Hepatocyte (in vitro differentiated cells): ENCODE data around the gene DENND4A. TPM values are rescaled to one million over a fixed set of nuclear protein-coding genes. Genes with fewer than 3 reads are reported as not detected.

Source experiments
- DNase-seq: peaks from one replicate; pipeline ENCODE4 v3.0.0-alpha.2; 2016; ENCODE audit warnings: low spot score
- H2AFZ ChIP-seq: fragments of 200-600 bp; sonication (generic); 2 replicates; pipeline ENCODE4 v1.6.0; 2016; ENCODE audit warnings: antibody characterized with exemption, mild to moderate bottlenecking
- H3K27ac ChIP-seq: fragments of 200-600 bp; sonication (generic); 2 replicates; pipeline ENCODE4 v1.5.1; 2016; ENCODE audit warnings: mild to moderate bottlenecking
- H3K27me3 ChIP-seq: fragments of 200-600 bp; sonication (generic); 2 replicates; pipeline ENCODE4 v1.6.1; 2016
- H3K36me3 ChIP-seq: fragments of 200-600 bp; sonication (generic); replicated peaks from 2 replicates; pipeline ENCODE4 v1.5.1; 2016; ENCODE audit warnings: low read depth; ENCODE audit not compliant: insufficient read depth
- H3K4me1 ChIP-seq: fragments of 200-600 bp; sonication (generic); 2 replicates; pipeline ENCODE4 v1.5.1; 2016; ENCODE audit warnings: mild to moderate bottlenecking, moderate library complexity; ENCODE audit not compliant: insufficient read depth
- H3K4me2 ChIP-seq: fragments of 200-600 bp; sonication (generic); 2 replicates; pipeline ENCODE4 v1.6.0; 2016
- H3K4me3 ChIP-seq: fragments of 200-600 bp; sonication (generic); 2 replicates; pipeline ENCODE4 v1.5.1; 2016; ENCODE audit warnings: mild to moderate bottlenecking
- H3K79me2 ChIP-seq: fragments of 200-600 bp; sonication (generic); 2 replicates; pipeline ENCODE4 v1.6.0; 2017; ENCODE audit warnings: mild to moderate bottlenecking
- H3K9me2 ChIP-seq: fragments of 200-600 bp; sonication (generic); replicated peaks from 2 replicates; pipeline ENCODE4 v1.6.0; 2017; ENCODE audit warnings: mild to moderate bottlenecking; ENCODE audit not compliant: insufficient read depth
- H3K9me3 ChIP-seq: fragments of 200-600 bp; sonication (generic); 2 replicates; pipeline ENCODE4 v1.5.1; 2016; ENCODE audit warnings: low read depth, mild to moderate bottlenecking
- H4K20me1 ChIP-seq: fragments of 200-600 bp; sonication (generic); 2 replicates; pipeline ENCODE4 v1.6.0; 2016; ENCODE audit warnings: mild to moderate bottlenecking; ENCODE audit not compliant: insufficient read depth, poor library complexity, severe bottlenecking
- CTCF ChIP-seq: fragments of 200-600 bp; sonication (generic); IDR thresholded peaks from 2 replicates; pipeline ENCODE4 v1.5.1; 2016; ENCODE audit warnings: antibody characterized with exemption, mild to moderate bottlenecking; ENCODE audit not compliant: poor library complexity
- EZH2 ChIP-seq: fragments of 200-600 bp; sonication (generic); IDR thresholded peaks from 2 replicates; pipeline ENCODE4 v1.6.1; 2016; ENCODE audit warnings: antibody characterized with exemption, mild to moderate bottlenecking, borderline replicate concordance
- EZH2phosphoT487 ChIP-seq: fragments of 200-600 bp; sonication (generic); IDR thresholded peaks from one replicate; pipeline ENCODE4 v1.6.1; 2018; ENCODE audit warnings: antibody characterized with exemption, mild to moderate bottlenecking, low read depth, moderate library complexity; ENCODE audit not compliant: unreplicated experiment, severe bottlenecking
- WGBS: methylation state at CpG from one replicate; pipeline ENCODE4 v1.1.6; 2016; ENCODE audit warnings: low lambda C conversion rate; ENCODE audit errors: missing lambda C conversion rate; 5-methylcytosine and 5-hydroxymethylcytosine counted together
- polyA plus RNA-seq: library from polyadenylated mRNA; unstranded; fragments of >200 nt; fragmentation: Nextera tagmentation; extraction: Ambion mirVana; gene quantifications from 2 replicates; pipeline ENCODE4 v1.2.1, GENCODE V29; 2016
- total RNA-seq: library from RNA; depleted of rRNA; stranded (reverse); fragments of >200 nt; gene quantifications from 2 replicates; pipeline ENCODE4 v1.2.3, GENCODE V29; 2014

DENND4A gene
- total and polyA plus RNA-seq, 2 experiments from 2014 or later: 3.2 to 20.7 TPM

GRCh38 chr15:65653801-65654521 lies 138.1 kb downstream of the DENND4A start:
- H3K4me3 ChIP-seq: no peak overlapping the region
- H4K20me1 ChIP-seq: no peaks in the 10 kb centered on the region
- no peaks in the 10 kb centered on the region for H3K27me3 ChIP-seq
- no peak for DNase-seq
- no peak overlapping the region for H3K27ac ChIP-seq
- H3K9me2 ChIP-seq: no peaks in the 10 kb centered on the region
- H3K36me3 ChIP-seq: no peaks in the 10 kb centered on the region
- no peak overlapping the region for H3K4me2 ChIP-seq
- 83% methylated on average over 5 of the region's 5 CpGs for WGBS
- no peaks in the 10 kb centered on the region for H3K4me1 ChIP-seq
- H3K79me2 ChIP-seq: no peaks in the 10 kb centered on the region
- no peaks in the 10 kb centered on the region for H3K9me3 ChIP-seq
- no peak overlapping the region for H2AFZ ChIP-seq
- TF ChIP-seq EZH2: no peak
- no peak for TF ChIP-seq EZH2phosphoT487
- no peak for TF ChIP-seq CTCF

GRCh38 chr15:65653341-65653740 lies 138.8 kb downstream of the DENND4A start:
- no peaks in the 10 kb centered on the region for H3K9me3 ChIP-seq
- no peak overlapping the region for H2AFZ ChIP-seq
- H3K36me3 ChIP-seq: no peaks in the 10 kb centered on the region
- TF ChIP-seq EZH2phosphoT487: no peak
- no peak for TF ChIP-seq CTCF
- TF ChIP-seq EZH2: no peak
- no peak overlapping the region for H3K27ac ChIP-seq
- H3K4me3 ChIP-seq: no peak overlapping the region
- no peaks in the 10 kb centered on the region for H4K20me1 ChIP-seq
- no peak for DNase-seq
- H3K27me3 ChIP-seq: no peaks in the 10 kb centered on the region
- H3K79me2 ChIP-seq: no peaks in the 10 kb centered on the region
- H3K4me1 ChIP-seq: no peaks in the 10 kb centered on the region
- H3K4me2 ChIP-seq: no peak overlapping the region
- H3K9me2 ChIP-seq: no peaks in the 10 kb centered on the region

GRCh38 chr15:65651831-65652749 lies 140.0 kb downstream of the DENND4A start:
- TF ChIP-seq EZH2phosphoT487 (no peak), CTCF (no peak), EZH2 (no peak)
- Histone ChIP-seq H3K27ac (no peak overlapping the region), H3K9me2 (no peaks in the 10 kb centered on the region), H3K36me3 (no peaks in the 10 kb centered on the region), H3K9me3 (no peaks in the 10 kb centered on the region), H3K4me2 (no peak overlapping the region), H3K4me1 (no peaks in the 10 kb centered on the region), H2AFZ (no peak overlapping the region), H4K20me1 (no peaks in the 10 kb centered on the region), H3K27me3 (no peaks in the 10 kb centered on the region), H3K4me3 (no peak overlapping the region), H3K79me2 (no peaks in the 10 kb centered on the region)
- DNase-seq: no peak
- 73% methylated on average over 11 of the region's 11 CpGs for WGBS
